H9 (cell line): ENCODE data around the gene DSG2. TPM values are rescaled to one million over a fixed set of nuclear protein-coding genes. Genes with fewer than 3 reads are reported as not detected.

Experiments used
- DNase-seq: peaks from one replicate; pipeline ENCODE4 v3.0.0-alpha.2; 2017
- H2AFZ ChIP-seq: one replicate; pipeline ENCODE4 v1.6.1; 2013; ENCODE audit warnings: mild to moderate bottlenecking, low read length, control low read depth, moderate library complexity
- H2AK5ac ChIP-seq: 2 replicates; pipeline ENCODE4 v1.6.1; 2013; ENCODE audit warnings: low read length, control low read depth, mixed read lengths; ENCODE audit not compliant: insufficient read length
- H2BK120ac ChIP-seq: one replicate; pipeline ENCODE4 v1.6.1; 2013; ENCODE audit warnings: low read depth, mild to moderate bottlenecking, low read length, control low read depth, inconsistent platforms; ENCODE audit not compliant: poor library complexity, severe bottlenecking
- H2BK12ac ChIP-seq: 2 replicates; pipeline ENCODE4 v1.6.1; 2013; ENCODE audit warnings: low read length, control low read depth, mixed read lengths, low read depth; ENCODE audit not compliant: insufficient read length
- H2BK15ac ChIP-seq: 2 replicates; pipeline ENCODE4 v1.6.1; 2013; ENCODE audit warnings: low read depth, low read length, control low read depth
- H2BK20ac ChIP-seq: one replicate; pipeline ENCODE4 v1.6.1; 2013; ENCODE audit warnings: low read depth, mild to moderate bottlenecking, low read length, control low read depth, inconsistent platforms; ENCODE audit not compliant: poor library complexity, severe bottlenecking
- H2BK5ac ChIP-seq: 2 replicates; pipeline ENCODE4 v1.6.1; 2013; ENCODE audit warnings: low read length, control low read depth, mixed read lengths; ENCODE audit not compliant: insufficient read length
- H3K14ac ChIP-seq: 2 replicates; pipeline ENCODE4 v1.6.1; 2013; ENCODE audit warnings: low read length, control low read depth; ENCODE audit not compliant: insufficient read depth
- H3K18ac ChIP-seq: 2 replicates; pipeline ENCODE4 v1.6.1; 2013; ENCODE audit warnings: low read depth, mild to moderate bottlenecking, mixed read lengths, low read length, control low read depth; ENCODE audit not compliant: insufficient read length
- H3K23ac ChIP-seq: 2 replicates; pipeline ENCODE4 v1.6.1; 2013; ENCODE audit warnings: low read length, control low read depth, mixed read lengths, low read depth; ENCODE audit not compliant: insufficient read length
- H3K23me2 ChIP-seq: 2 replicates; pipeline ENCODE4 v1.6.1; 2013; ENCODE audit warnings: low read depth, mild to moderate bottlenecking, mixed read lengths, low read length, control low read depth; ENCODE audit not compliant: insufficient read length, poor library complexity, severe bottlenecking
- H3K27ac ChIP-seq: 2 replicates; pipeline ENCODE4 v1.5.1; 2013; ENCODE audit warnings: low read length, control low read depth, mixed read lengths, low read depth; ENCODE audit not compliant: insufficient read length
- H3K27me3 ChIP-seq: 2 replicates; pipeline ENCODE4 v1.6.1; 2013; ENCODE audit warnings: low read length, control low read depth, inconsistent platforms; ENCODE audit not compliant: insufficient read depth
- H3K4ac ChIP-seq: 2 replicates; pipeline ENCODE4 v1.6.1; 2013; ENCODE audit warnings: low read depth, mild to moderate bottlenecking, control low read depth, inconsistent platforms, low read length, moderate library complexity
- H3K4me1 ChIP-seq: 2 replicates; pipeline ENCODE4 v1.6.1; 2013; ENCODE audit warnings: low read length, control low read depth, inconsistent platforms; ENCODE audit not compliant: insufficient read depth
- H3K4me2 ChIP-seq: 2 replicates; pipeline ENCODE4 v1.6.1; 2013; ENCODE audit warnings: low read length, control low read depth, mixed read lengths; ENCODE audit not compliant: insufficient read length, insufficient read depth
- H3K56ac ChIP-seq: 2 replicates; pipeline ENCODE4 v1.6.1; 2013; ENCODE audit warnings: low read depth, mild to moderate bottlenecking, mixed read lengths, low read length, control low read depth; ENCODE audit not compliant: insufficient read length
- H3K79me1 ChIP-seq: 2 replicates; pipeline ENCODE4 v1.6.1; 2013; ENCODE audit warnings: low read depth, mild to moderate bottlenecking, moderate library complexity, low read length, control low read depth, inconsistent platforms; ENCODE audit not compliant: insufficient read depth, poor library complexity, severe bottlenecking
- H3K79me2 ChIP-seq: 2 replicates; pipeline ENCODE4 v1.6.1; 2013; ENCODE audit warnings: low read length, control low read depth, inconsistent platforms; ENCODE audit not compliant: insufficient read depth
- H3K9ac ChIP-seq: 2 replicates; pipeline ENCODE4 v1.6.1; 2013; ENCODE audit warnings: low read length, control low read depth, mixed read lengths; ENCODE audit not compliant: insufficient read length; ENCODE audit errors: extremely low read depth
- H3K9me3 ChIP-seq: one replicate; pipeline ENCODE4 v1.6.1; 2013; ENCODE audit warnings: low read depth, low read length, inconsistent platforms; ENCODE audit not compliant: control insufficient read depth
- H3T11ph ChIP-seq: one replicate; pipeline ENCODE4 v1.6.1; 2013; ENCODE audit warnings: mild to moderate bottlenecking, low read length, control low read depth, inconsistent platforms
- H4K20me1 ChIP-seq: one replicate; pipeline ENCODE4 v1.6.1; 2013; ENCODE audit not compliant: control insufficient read depth, insufficient read length, insufficient read depth
- H4K5ac ChIP-seq: 2 replicates; pipeline ENCODE4 v1.6.1; 2013; ENCODE audit warnings: low read depth, mild to moderate bottlenecking, mixed read lengths, low read length, control low read depth; ENCODE audit not compliant: insufficient read length
- H4K8ac ChIP-seq: replicated peaks from 2 replicates; pipeline ENCODE4 v1.6.1; 2013; ENCODE audit warnings: low read length, control low read depth, mixed read lengths, low read depth; ENCODE audit not compliant: insufficient read length
- H4K91ac ChIP-seq: 2 replicates; pipeline ENCODE4 v1.6.1; 2013; ENCODE audit warnings: low read depth, mild to moderate bottlenecking, moderate library complexity, mixed read lengths, low read length, control low read depth; ENCODE audit not compliant: insufficient read length
- H3K27ac Mint-ChIP-seq, 3 experiments: 2 replicates in 2 of 3; 3 replicates in 1 of 3; pipeline ENCODE4 v1.8.0; 2020 to 2021; ENCODE audit warnings: mixed read lengths in 3 of 3, mild to moderate bottlenecking in 1 of 3, moderate library complexity in 1 of 3
- H3K27me3 Mint-ChIP-seq: 2 replicates; pipeline ENCODE4 v1.8.0; 2021; ENCODE audit warnings: low read depth, mild to moderate bottlenecking, moderate library complexity, mixed read lengths
- H3K36me3 Mint-ChIP-seq, 3 experiments: 2 replicates in 2 of 3; 3 replicates in 1 of 3; pipeline ENCODE4 v1.8.0; 2020 to 2021; ENCODE audit warnings: low read depth in 3 of 3, mixed read lengths in 3 of 3; ENCODE audit not compliant: insufficient read depth in 1 of 3
- H3K4me1 Mint-ChIP-seq, 2 experiments: 2 replicates each; pipeline ENCODE4 v1.8.0; 2020; ENCODE audit warnings: mixed read lengths in 2 of 2
- H3K4me3 Mint-ChIP-seq, 2 experiments: 2 replicates in 1 of 2; 3 replicates in 1 of 2; pipeline ENCODE4 v1.8.0; 2020 to 2021; ENCODE audit warnings: mild to moderate bottlenecking in 2 of 2, mixed read lengths in 2 of 2, moderate library complexity in 1 of 2
- H3K9me3 Mint-ChIP-seq, 2 experiments: 2 replicates in 1 of 2; 3 replicates in 1 of 2; pipeline ENCODE4 v1.8.0; 2020; ENCODE audit warnings: mild to moderate bottlenecking in 2 of 2, mixed read lengths in 2 of 2, moderate library complexity in 1 of 2
- CTCF ChIP-seq: fragments of 200-600 bp; sonication (generic); conservative IDR thresholded peaks from 3 replicates; pipeline ENCODE4 v1.8.0; 2021; ENCODE audit warnings: antibody characterized with exemption, mild to moderate bottlenecking
- WGBS: extraction: QIAGEN DNeasy Blood & Tissue Kit; methylation state at CpG from one replicate; pipeline ENCODE4 v1.1.7; 2013; ENCODE audit warnings: missing lambda C conversion rate, low lambda C conversion rate, mixed read lengths; ENCODE audit not compliant: insufficient read length; ENCODE audit errors: extremely low coverage; 5-methylcytosine and 5-hydroxymethylcytosine counted together
- total RNA-seq: library from RNA; stranded (reverse); gene quantifications from 2 replicates; pipeline ENCODE4 v1.2.1, GENCODE V29; 2021

The DSG2 gene
- total RNA-seq, 1 experiment from 2014 or later = 107 TPM

- Histone ChIP-seq H3T11ph (no peak overlapping the region), H3K23me2 (no peaks in the 10 kb centered on the region), H3K4ac (no peak overlapping the region), H2AK5ac (no peak overlapping the region), H4K5ac (no peak overlapping the region), H3K9me3 (no peaks in the 10 kb centered on the region), H4K8ac (no peak overlapping the region), H3K23ac (no peak overlapping the region), H2BK12ac (no peak overlapping the region), H2BK120ac (no peak overlapping the region), H3K79me1 (no peaks in the 10 kb centered on the region), H2BK20ac (no peak overlapping the region), H2BK15ac (no peak overlapping the region), H4K91ac (no peak overlapping the region), H3K4me1 (no peaks in the 10 kb centered on the region), H3K4me2 (no peak overlapping the region), H3K14ac (no peak overlapping the region), H2BK5ac (no peak overlapping the region), H4K20me1 (no peaks in the 10 kb centered on the region), H3K9ac (no peak overlapping the region), H3K27ac (no peak overlapping the region), H3K27me3 (no peaks in the 10 kb centered on the region), H3K79me2 (no peaks in the 10 kb centered on the region), H3K18ac (no peak overlapping the region), H3K56ac (no peak overlapping the region), H2AFZ (no peak overlapping the region)
- Mint-ChIP-seq H3K4me3 (no peak overlapping the region), H3K9me3 (no peaks in the 10 kb centered on the region), H3K27me3 (no peaks in the 10 kb centered on the region), H3K36me3 (no peaks in the 10 kb centered on the region), H3K4me1 (peaks cover 0 to 2% of the 10 kb centered on the region in 2 experiments; a peak in 1 of 4 replicates), H3K27ac (no peak overlapping the region)
- WGBS = no CpG with 5 or more reads among the region's 2 CpGs
- no peak for TF ChIP-seq CTCF
- no peak for DNase-seq
Observed at GRCh38 chr18:31591113-31591512, 93.1 kb downstream of the DSG2 start.
